SK-N-SH treated with all-trans-retinoic acid at 6 μM for 48 hours (cell line): ENCODE data around the gene HSPB8.

ENCODE experiments used
- ATAC-seq: fragments of 200-7000 bp; cut with Tn5 transposase; 3 replicates; pipeline ENCODE4 v1.9.1; 2020; ENCODE audit warnings: mild to moderate bottlenecking, moderate library complexity
- ARNTL ChIP-seq: fragments of 450-650 bp; formaldehyde crosslinking; IDR thresholded peaks from 2 replicates; pipeline ENCODE4 v1.5.0; 2020; ENCODE audit warnings: low read depth, mild to moderate bottlenecking, moderate library complexity, borderline replicate concordance
- BACH2 ChIP-seq: fragments of 250-450 bp; sonication (Bioruptor Pico); IDR thresholded peaks from 2 replicates; pipeline ENCODE4 v1.9.0; 2021; ENCODE audit warnings: mild to moderate bottlenecking, borderline replicate concordance
- CSDC2 ChIP-seq: fragments of 250-450 bp; sonication (Bioruptor Pico); IDR thresholded peaks from 2 replicates; pipeline ENCODE4 v1.5.0; 2020; ENCODE audit warnings: mild to moderate bottlenecking, moderate library complexity
- GLIS3 ChIP-seq: fragments of 250-450 bp; sonication (Bioruptor Pico); IDR thresholded peaks from 2 replicates; pipeline ENCODE4 v1.5.0; 2020; ENCODE audit warnings: mild to moderate bottlenecking, moderate library complexity
- ISL1 ChIP-seq: fragments of 250-450 bp; sonication (Bioruptor Pico); IDR thresholded peaks from 2 replicates; pipeline ENCODE4 v2.1.2; 2022; ENCODE audit warnings: mild to moderate bottlenecking, moderate library complexity
- OSR1 ChIP-seq: fragments of 250-450 bp; sonication (Bioruptor Pico); IDR thresholded peaks from 2 replicates; pipeline ENCODE4 v1.8.0; 2022; ENCODE audit warnings: moderate library complexity, mild to moderate bottlenecking, inconsistent platforms
- PPARA ChIP-seq: fragments of 250-450 bp; sonication (Bioruptor Pico); IDR thresholded peaks from 2 replicates; pipeline ENCODE4 v1.5.0; 2020; ENCODE audit warnings: mild to moderate bottlenecking, borderline replicate concordance
- SNAI2 ChIP-seq: fragments of 250-450 bp; sonication (Bioruptor Pico); IDR thresholded peaks from 2 replicates; pipeline ENCODE4 v1.5.0; 2020; ENCODE audit warnings: mild to moderate bottlenecking, moderate library complexity
- TCF4 ChIP-seq: fragments of 250-450 bp; sonication (Bioruptor Pico); IDR thresholded peaks from 2 replicates; pipeline ENCODE4 v1.8.0; 2021; ENCODE audit warnings: mild to moderate bottlenecking, moderate library complexity, borderline replicate concordance
- TOX ChIP-seq: fragments of 250-450 bp; sonication (Bioruptor Pico); IDR thresholded peaks from 2 replicates; pipeline ENCODE4 v1.8.0; 2021; ENCODE audit warnings: mild to moderate bottlenecking, moderate library complexity, borderline replicate concordance
- ZC3H10 ChIP-seq: fragments of 250-450 bp; sonication (Bioruptor Pico); IDR thresholded peaks from 2 replicates; pipeline ENCODE4 v1.5.1; 2021; ENCODE audit warnings: mild to moderate bottlenecking, moderate library complexity
- ZFP3 ChIP-seq: fragments of 250-450 bp; sonication (Bioruptor Pico); IDR thresholded peaks from 2 replicates; pipeline ENCODE4 v1.5.0; 2020; ENCODE audit warnings: mild to moderate bottlenecking, moderate library complexity
- ZFP30 ChIP-seq: fragments of 450-650 bp; formaldehyde crosslinking; IDR thresholded peaks from 2 replicates; pipeline ENCODE4 v1.5.0; 2022; ENCODE audit warnings: mild to moderate bottlenecking, moderate library complexity
- ZNF565 ChIP-seq: fragments of 450-650 bp; formaldehyde crosslinking; conservative IDR thresholded peaks from 2 replicates; pipeline ENCODE4 v1.5.0; 2020; ENCODE audit warnings: low read depth, mild to moderate bottlenecking, moderate library complexity
- ZNF70 ChIP-seq: fragments of 450-650 bp; formaldehyde crosslinking; IDR thresholded peaks from 2 replicates; pipeline ENCODE4 v1.5.0; 2020; ENCODE audit warnings: mild to moderate bottlenecking, moderate library complexity
- ZNF8 ChIP-seq: fragments of 450-650 bp; formaldehyde crosslinking; IDR thresholded peaks from 2 replicates; pipeline ENCODE4 v1.5.0; 2020; ENCODE audit warnings: mild to moderate bottlenecking, moderate library complexity
- TF ChIP-seq, protein P1 (sequence below): fragments of 250-450 bp; sonication (Bioruptor Pico); IDR thresholded peaks from 2 replicates; pipeline ENCODE4 v1.8.0; 2021; ENCODE audit warnings: low read depth, mild to moderate bottlenecking, moderate library complexity, borderline replicate concordance
- TF ChIP-seq, protein P2 (sequence below): fragments of 250-450 bp; sonication (Bioruptor Pico); IDR thresholded peaks from 2 replicates; pipeline ENCODE4 v1.5.1; 2020; ENCODE audit warnings: low read depth, mild to moderate bottlenecking, moderate library complexity
- TF ChIP-seq, protein P3 (sequence below): fragments of 250-450 bp; sonication (Bioruptor Pico); IDR thresholded peaks from 2 replicates; pipeline ENCODE4 v1.5.1; 2021; ENCODE audit warnings: mild to moderate bottlenecking, moderate library complexity
- TF ChIP-seq, protein P4 (sequence below): fragments of 250-450 bp; sonication (Bioruptor Pico); IDR thresholded peaks from 2 replicates; pipeline ENCODE4 v1.5.0; 2020; ENCODE audit warnings: mild to moderate bottlenecking, moderate library complexity

The HSPB8 gene

DNA sequence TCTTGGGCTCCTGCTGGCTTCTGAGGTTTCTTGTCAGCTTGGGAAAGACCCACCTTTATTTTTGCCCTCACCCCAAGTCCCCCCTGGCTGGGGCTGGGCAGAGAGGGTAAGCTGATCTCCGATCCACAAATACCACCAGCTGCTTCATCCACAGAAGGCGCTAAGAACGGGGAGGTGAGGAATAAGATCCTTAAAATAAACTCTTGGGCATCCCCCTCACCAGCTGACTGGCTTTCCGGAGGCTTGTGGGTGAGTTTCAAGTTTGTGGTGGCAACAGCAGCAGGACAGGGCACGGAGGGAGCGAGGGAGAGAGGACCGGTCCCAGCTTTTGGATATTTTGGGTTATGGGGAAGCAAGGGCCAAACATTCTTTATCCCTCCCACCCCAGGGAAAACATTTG, 20.8 kb upstream of the HSPB8 start:
- no peak for ATAC-seq
- no peak for TF ChIP-seq CSDC2
- no peak for TF ChIP-seq ZNF70
- TF ChIP-seq TCF4 (CRISPR knock-in tag): no peak
- TF ChIP-seq, protein P1, sequence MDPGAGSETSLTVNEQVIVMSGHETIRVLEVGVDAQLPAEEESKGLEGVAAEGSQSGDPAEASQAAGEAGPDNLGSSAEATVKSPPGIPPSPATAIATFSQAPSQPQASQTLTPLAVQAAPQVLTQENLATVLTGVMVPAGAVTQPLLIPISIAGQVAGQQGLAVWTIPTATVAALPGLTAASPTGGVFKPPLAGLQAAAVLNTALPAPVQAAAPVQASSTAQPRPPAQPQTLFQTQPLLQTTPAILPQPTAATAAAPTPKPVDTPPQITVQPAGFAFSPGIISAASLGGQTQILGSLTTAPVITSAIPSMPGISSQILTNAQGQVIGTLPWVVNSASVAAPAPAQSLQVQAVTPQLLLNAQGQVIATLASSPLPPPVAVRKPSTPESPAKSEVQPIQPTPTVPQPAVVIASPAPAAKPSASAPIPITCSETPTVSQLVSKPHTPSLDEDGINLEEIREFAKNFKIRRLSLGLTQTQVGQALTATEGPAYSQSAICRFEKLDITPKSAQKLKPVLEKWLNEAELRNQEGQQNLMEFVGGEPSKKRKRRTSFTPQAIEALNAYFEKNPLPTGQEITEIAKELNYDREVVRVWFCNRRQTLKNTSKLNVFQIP (CRISPR knock-in tag): no peak
- no peak for TF ChIP-seq ISL1

DNA sequence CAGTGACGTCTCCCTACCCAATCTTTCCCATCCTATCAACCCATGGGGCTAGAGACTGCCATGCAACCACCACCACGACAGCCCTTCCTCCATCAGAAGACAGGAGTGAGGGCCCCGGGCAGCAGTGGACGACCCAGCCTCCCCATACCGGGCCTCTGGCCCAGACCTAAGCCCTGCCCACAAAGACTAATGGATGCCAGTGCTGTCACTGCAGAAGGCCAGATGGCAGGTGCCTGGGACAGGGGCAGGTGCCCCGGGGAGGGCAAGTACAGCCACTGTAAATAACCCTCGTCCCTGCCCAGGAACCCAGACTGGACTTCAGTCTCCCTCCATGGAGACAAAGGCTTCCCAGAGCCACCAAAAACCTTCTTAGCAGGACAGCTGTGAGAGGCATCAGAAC, 20.3 kb upstream of the HSPB8 start:
- TF ChIP-seq SNAI2 (CRISPR knock-in tag) (no peak), CSDC2 (no peak)
- no peak for ATAC-seq

DNA sequence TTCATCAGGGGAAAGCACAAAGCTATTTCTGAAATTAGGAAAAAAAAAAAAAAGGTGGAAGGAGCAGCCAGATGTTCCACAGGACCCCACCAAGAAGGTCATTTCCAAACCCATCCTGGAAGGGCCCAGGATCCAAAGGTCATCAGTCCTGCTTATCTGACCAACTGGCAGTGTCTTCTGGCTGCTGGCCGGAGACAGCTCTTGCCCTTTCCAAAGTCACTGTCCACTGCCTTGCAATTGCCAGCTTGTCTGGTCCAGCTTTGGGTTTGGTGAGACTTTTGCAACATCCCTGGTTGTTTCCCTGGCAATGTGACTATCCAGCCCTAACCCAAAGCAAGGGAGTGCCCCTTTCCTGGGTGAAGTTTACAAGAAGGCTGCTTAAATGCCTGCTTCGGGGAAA, 18.9 kb upstream of the HSPB8 start:
- ATAC-seq: no peak
- TF ChIP-seq ISL1 (no peak), BACH2 (CRISPR knock-in tag) (no peak), ARNTL (CRISPR knock-in tag) (no peak), ZNF70 (no peak), ZFP30 (CRISPR knock-in tag) (no peak), ZNF8 (no peak), TOX (CRISPR knock-in tag) (no peak), SNAI2 (CRISPR knock-in tag) (no peak), ZNF565 (CRISPR knock-in tag) (no peak), ZFP3 (CRISPR knock-in tag) (no peak), PPARA (CRISPR knock-in tag) (no peak)
- TF ChIP-seq, protein P2, sequence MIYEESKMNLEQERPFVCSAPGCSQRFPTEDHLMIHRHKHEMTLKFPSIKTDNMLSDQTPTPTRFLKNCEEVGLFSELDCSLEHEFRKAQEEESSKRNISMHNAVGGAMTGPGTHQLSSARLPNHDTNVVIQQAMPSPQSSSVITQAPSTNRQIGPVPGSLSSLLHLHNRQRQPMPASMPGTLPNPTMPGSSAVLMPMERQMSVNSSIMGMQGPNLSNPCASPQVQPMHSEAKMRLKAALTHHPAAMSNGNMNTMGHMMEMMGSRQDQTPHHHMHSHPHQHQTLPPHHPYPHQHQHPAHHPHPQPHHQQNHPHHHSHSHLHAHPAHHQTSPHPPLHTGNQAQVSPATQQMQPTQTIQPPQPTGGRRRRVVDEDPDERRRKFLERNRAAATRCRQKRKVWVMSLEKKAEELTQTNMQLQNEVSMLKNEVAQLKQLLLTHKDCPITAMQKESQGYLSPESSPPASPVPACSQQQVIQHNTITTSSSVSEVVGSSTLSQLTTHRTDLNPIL (CRISPR knock-in tag): no peak
- TF ChIP-seq, protein P1 (CRISPR knock-in tag): no peak
- TF ChIP-seq, protein P3, sequence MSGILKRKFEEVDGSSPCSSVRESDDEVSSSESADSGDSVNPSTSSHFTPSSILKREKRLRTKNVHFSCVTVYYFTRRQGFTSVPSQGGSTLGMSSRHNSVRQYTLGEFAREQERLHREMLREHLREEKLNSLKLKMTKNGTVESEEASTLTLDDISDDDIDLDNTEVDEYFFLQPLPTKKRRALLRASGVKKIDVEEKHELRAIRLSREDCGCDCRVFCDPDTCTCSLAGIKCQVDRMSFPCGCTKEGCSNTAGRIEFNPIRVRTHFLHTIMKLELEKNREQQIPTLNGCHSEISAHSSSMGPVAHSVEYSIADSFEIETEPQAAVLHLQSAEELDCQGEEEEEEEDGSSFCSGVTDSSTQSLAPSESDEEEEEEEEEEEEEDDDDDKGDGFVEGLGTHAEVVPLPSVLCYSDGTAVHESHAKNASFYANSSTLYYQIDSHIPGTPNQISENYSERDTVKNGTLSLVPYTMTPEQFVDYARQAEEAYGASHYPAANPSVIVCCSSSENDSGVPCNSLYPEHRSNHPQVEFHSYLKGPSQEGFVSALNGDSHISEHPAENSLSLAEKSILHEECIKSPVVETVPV (CRISPR knock-in tag): no peak
- TF ChIP-seq, protein P4, sequence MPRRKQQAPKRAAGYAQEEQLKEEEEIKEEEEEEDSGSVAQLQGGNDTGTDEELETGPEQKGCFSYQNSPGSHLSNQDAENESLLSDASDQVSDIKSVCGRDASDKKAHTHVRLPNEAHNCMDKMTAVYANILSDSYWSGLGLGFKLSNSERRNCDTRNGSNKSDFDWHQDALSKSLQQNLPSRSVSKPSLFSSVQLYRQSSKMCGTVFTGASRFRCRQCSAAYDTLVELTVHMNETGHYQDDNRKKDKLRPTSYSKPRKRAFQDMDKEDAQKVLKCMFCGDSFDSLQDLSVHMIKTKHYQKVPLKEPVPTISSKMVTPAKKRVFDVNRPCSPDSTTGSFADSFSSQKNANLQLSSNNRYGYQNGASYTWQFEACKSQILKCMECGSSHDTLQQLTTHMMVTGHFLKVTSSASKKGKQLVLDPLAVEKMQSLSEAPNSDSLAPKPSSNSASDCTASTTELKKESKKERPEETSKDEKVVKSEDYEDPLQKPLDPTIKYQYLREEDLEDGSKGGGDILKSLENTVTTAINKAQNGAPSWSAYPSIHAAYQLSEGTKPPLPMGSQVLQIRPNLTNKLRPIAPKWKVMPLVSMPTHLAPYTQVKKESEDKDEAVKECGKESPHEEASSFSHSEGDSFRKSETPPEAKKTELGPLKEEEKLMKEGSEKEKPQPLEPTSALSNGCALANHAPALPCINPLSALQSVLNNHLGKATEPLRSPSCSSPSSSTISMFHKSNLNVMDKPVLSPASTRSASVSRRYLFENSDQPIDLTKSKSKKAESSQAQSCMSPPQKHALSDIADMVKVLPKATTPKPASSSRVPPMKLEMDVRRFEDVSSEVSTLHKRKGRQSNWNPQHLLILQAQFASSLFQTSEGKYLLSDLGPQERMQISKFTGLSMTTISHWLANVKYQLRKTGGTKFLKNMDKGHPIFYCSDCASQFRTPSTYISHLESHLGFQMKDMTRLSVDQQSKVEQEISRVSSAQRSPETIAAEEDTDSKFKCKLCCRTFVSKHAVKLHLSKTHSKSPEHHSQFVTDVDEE: no peak

DNA sequence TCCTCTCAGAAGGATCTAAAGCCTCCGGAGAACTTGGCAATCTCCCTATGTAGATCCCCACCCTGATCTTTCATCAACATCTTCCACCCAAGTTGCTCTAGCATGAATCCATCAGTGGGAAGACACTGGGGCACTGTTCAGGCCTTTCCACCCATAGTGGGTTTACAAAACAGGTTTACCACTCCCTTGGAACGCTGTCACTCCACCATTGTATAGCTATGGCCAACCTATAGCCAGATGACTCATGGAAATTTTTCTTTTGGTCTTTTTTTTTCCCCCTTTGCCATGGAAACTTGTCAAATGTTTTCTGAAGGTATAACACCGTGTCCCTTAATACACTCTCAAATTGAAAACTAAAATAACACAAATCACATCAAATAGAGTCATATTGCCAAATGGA, 10.8 kb upstream of the HSPB8 start:
- ATAC-seq: no peak
- TF ChIP-seq, protein P1 (CRISPR knock-in tag): no peak
- TF ChIP-seq TCF4 (CRISPR knock-in tag) (no peak), ZNF8 (no peak), BACH2 (CRISPR knock-in tag) (no peak), TOX (CRISPR knock-in tag) (no peak), PPARA (CRISPR knock-in tag) (no peak), ZNF565 (CRISPR knock-in tag) (no peak), ZC3H10 (CRISPR knock-in tag) (no peak), OSR1 (no peak), ZFP3 (CRISPR knock-in tag) (no peak), ZNF70 (no peak), ISL1 (no peak), GLIS3 (no peak), SNAI2 (CRISPR knock-in tag) (no peak)
- TF ChIP-seq, protein P2 (CRISPR knock-in tag): no peak
- TF ChIP-seq, protein P3 (CRISPR knock-in tag): no peak
